Testis (tissue), 3 donors: Measurements from ENCODE around the gene KLF15. TPM values are rescaled to one million over a fixed set of nuclear protein-coding genes. Genes with fewer than 3 reads are reported as not detected.

Experiments
- DNase-seq: peaks from one replicate; pipeline ENCODE4 v3.0.0-alpha.2; 2019
- H3K27ac ChIP-seq, 2 donors: fragments of 200-600 bp; sonication (generic); one replicate each; pipeline ENCODE4 v1.5.1; 2019
- H3K27me3 ChIP-seq: fragments of 200-600 bp; sonication (generic); one replicate; pipeline ENCODE4 v1.5.1; 2019
- H3K36me3 ChIP-seq: fragments of 200-600 bp; sonication (generic); one replicate; pipeline ENCODE4 v1.5.1; 2017; ENCODE audit warnings: low read depth; ENCODE audit errors: missing control alignments
- H3K4me1 ChIP-seq: fragments of 200-600 bp; sonication (generic); one replicate; pipeline ENCODE4 v1.5.1; 2019
- H3K4me3 ChIP-seq, 2 donors: fragments of 200-600 bp; sonication (generic); one replicate each; pipeline ENCODE4 v1.5.1; 2017 to 2019
- H3K9me3 ChIP-seq: fragments of 200-600 bp; sonication (generic); one replicate; pipeline ENCODE4 v1.5.1; 2017
- POLR2A ChIP-seq: fragments of 450-650 bp; IDR thresholded peaks from one replicate; pipeline ENCODE4 v1.6.1; 2017; ENCODE audit warnings: antibody characterized with exemption, mild to moderate bottlenecking, moderate library complexity
- WGBS, 2 donors: methylation state at CpG; one replicate each; pipeline ENCODE4 v1.1.5; 2018; 5-methylcytosine and 5-hydroxymethylcytosine counted together
- intact Hi-C: fragments of 100-400 bp; cut with DNase I; formaldehyde crosslinking; loops from one replicate; pipeline ENCODE4 v1.15.1; 2023; ENCODE audit warnings: low total_unique reads
- polyA plus RNA-seq: library from polyadenylated mRNA; stranded (reverse); fragments of 350-450 nt; fragmentation: Illumina TruSeq; extraction: RNeasy Lipid Tissue Mini Kit (QIAGEN cat#74804); gene quantifications from one replicate; pipeline ENCODE4 v1.2.3, GENCODE V29; 2014; ENCODE audit warnings: low read depth, low replicate concordance; ENCODE audit not compliant: insufficient read depth
- total RNA-seq, 2 donors: library from RNA; depleted of rRNA; stranded (reverse); fragments of >200 nt; gene quantifications; one replicate each; pipeline ENCODE4 v1.2.3, GENCODE V29; 2016
- TF ChIP-seq, protein P1 (sequence below), 3 experiments: fragments of 450-650 bp in 2 of 3; fragments of 200-600 bp in 1 of 3; sonication (generic) in 1 of 3; IDR thresholded peaks; one replicate each; pipeline ENCODE4 v1.5.1; 2016 to 2019; ENCODE audit warnings: antibody characterized with exemption in 3 of 3, mild to moderate bottlenecking in 2 of 3, moderate library complexity in 1 of 3

KLF15 gene
- total and polyA plus RNA-seq, 3 donors from 2014 or later = 8.5 to 36.1 (median 32.0) TPM

- intact Hi-C loops = no loop called here
- H3K36me3 ChIP-seq = no peaks in the 10 kb centered on the region
- no peaks in the 10 kb centered on the region for H3K4me1 ChIP-seq
- WGBS, 2 donors = 79 to 85% methylated on average over 16 to 17 of the region's 17 CpGs
- no peak overlapping the region for H3K27ac ChIP-seq
- H3K27me3 ChIP-seq = no peaks in the 10 kb centered on the region
- no peak overlapping the region for H3K4me3 ChIP-seq
- H3K9me3 ChIP-seq = no peaks in the 10 kb centered on the region
- TF ChIP-seq, protein P1, sequence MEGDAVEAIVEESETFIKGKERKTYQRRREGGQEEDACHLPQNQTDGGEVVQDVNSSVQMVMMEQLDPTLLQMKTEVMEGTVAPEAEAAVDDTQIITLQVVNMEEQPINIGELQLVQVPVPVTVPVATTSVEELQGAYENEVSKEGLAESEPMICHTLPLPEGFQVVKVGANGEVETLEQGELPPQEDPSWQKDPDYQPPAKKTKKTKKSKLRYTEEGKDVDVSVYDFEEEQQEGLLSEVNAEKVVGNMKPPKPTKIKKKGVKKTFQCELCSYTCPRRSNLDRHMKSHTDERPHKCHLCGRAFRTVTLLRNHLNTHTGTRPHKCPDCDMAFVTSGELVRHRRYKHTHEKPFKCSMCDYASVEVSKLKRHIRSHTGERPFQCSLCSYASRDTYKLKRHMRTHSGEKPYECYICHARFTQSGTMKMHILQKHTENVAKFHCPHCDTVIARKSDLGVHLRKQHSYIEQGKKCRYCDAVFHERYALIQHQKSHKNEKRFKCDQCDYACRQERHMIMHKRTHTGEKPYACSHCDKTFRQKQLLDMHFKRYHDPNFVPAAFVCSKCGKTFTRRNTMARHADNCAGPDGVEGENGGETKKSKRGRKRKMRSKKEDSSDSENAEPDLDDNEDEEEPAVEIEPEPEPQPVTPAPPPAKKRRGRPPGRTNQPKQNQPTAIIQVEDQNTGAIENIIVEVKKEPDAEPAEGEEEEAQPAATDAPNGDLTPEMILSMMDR (IDR thresholded peaks at IDR 0.05) = no peak
- TF ChIP-seq POLR2A = no peak
- no peak for DNase-seq
Measured at GRCh38 chr3:126380011-126380768, 23.0 kb upstream of the KLF15 start.

GRCh38 chr3:126378341-126378751 is 21.1 kb upstream of the KLF15 start:
- H3K4me1 ChIP-seq = peaks cover 12% of the 10 kb centered on the region
- H3K36me3 ChIP-seq = no peaks in the 10 kb centered on the region
- TF ChIP-seq POLR2A = no peak
- TF ChIP-seq, protein P1 (IDR thresholded peaks at IDR 0.05) = no peak
- DNase-seq = no peak
- no peak overlapping the region for H3K27ac ChIP-seq
- no peaks in the 10 kb centered on the region for H3K9me3 ChIP-seq
- H3K27me3 ChIP-seq = no peaks in the 10 kb centered on the region
- WGBS, 2 donors = 70 to 79% methylated on average over 4 to 6 of the region's 6 CpGs
- intact Hi-C loops = no loop called here
- H3K4me3 ChIP-seq = no peak overlapping the region

DNA sequence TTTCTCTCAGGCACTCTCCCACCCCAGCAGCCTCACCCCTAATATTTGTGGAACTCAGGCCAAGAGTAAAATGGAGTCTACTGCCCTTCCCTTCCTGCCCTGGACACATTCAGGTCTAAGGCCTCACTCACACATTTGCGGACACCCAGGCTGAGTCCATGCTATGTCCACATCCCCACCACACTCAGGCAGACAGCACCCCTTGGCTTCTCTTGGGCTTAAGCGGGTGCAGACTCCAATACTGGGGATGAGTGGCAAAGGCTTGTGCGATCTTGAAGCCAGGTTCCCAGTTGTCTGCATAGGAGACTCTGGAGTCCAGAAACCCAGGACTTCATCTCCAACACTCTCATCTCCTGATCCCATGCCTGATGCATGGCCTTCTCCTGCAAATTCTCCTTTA is 20.0 kb upstream of the KLF15 start:
- H3K4me3 ChIP-seq = no peak overlapping the region
- H3K4me1 ChIP-seq = peaks cover 12% of the 10 kb centered on the region
- H3K9me3 ChIP-seq = no peaks in the 10 kb centered on the region
- DNase-seq = no peak
- TF ChIP-seq, protein P1 (IDR thresholded peaks at IDR 0.05) = no peak
- no peak for TF ChIP-seq POLR2A
- intact Hi-C loops = no loop called here
- WGBS, 2 donors = 95 to 100% methylated on average over 2 to 3 of the region's 3 CpGs
- H3K36me3 ChIP-seq = no peaks in the 10 kb centered on the region
- no peaks in the 10 kb centered on the region for H3K27me3 ChIP-seq
- no peak overlapping the region for H3K27ac ChIP-seq

- WGBS, 2 donors = 26 to 36% methylated on average over 3 of the region's 3 CpGs
- TF ChIP-seq, protein P1 (IDR thresholded peaks at IDR 0.05) = no peak
- TF ChIP-seq POLR2A = no peak
- H3K27me3 ChIP-seq = no peaks in the 10 kb centered on the region
- intact Hi-C loops = no loop called here
- no peaks in the 10 kb centered on the region for H3K9me3 ChIP-seq
- H3K4me1 ChIP-seq = peaks cover 12% of the 10 kb centered on the region
- DNase-seq = no peak
- no peak overlapping the region for H3K27ac ChIP-seq
- no peaks in the 10 kb centered on the region for H3K36me3 ChIP-seq
- no peak overlapping the region for H3K4me3 ChIP-seq
Measured at GRCh38 chr3:126376444-126376843, 19.2 kb upstream of the KLF15 start.

GRCh38 chr3:126375835-126376331 is 18.7 kb upstream of the KLF15 start:
- Histone ChIP-seq H3K36me3 (no peaks in the 10 kb centered on the region), H3K4me1 (peaks cover 12% of the 10 kb centered on the region), H3K27me3 (no peaks in the 10 kb centered on the region), H3K9me3 (no peaks in the 10 kb centered on the region), H3K4me3 (no peak overlapping the region), H3K27ac (no peak overlapping the region)
- DNase-seq = no peak
- intact Hi-C loops = no loop called here
- TF ChIP-seq, protein P1 (IDR thresholded peaks at IDR 0.05) = no peak
- TF ChIP-seq POLR2A = no peak
- WGBS, 2 donors = 56 to 86% methylated on average over 4 to 12 of the region's 13 CpGs
